HCT116 (cell line): ENCODE data around the gene MAFG. TPM values are rescaled to one million over a fixed set of nuclear protein-coding genes. Genes with fewer than 3 reads are reported as not detected.
A peak's percentile ranks its signal among the peaks of the same experiment; 100 is the strongest.

Source experiments
- ATAC-seq: fragments of 200-7000 bp; cut with Tn5 transposase; 2 replicates; pipeline ENCODE4 v1.9.1; 2020; ENCODE audit warnings: mild to moderate bottlenecking, moderate library complexity
- BruUV-seq: library from RNA; stranded (reverse); fragments of 400-500 nt; replicated peaks from 2 replicates; lab custom pipeline; 2021; lab: Mats Ljungman, UMichigan
- CTCF ChIA-PET: fragments of 300-600 bp; sonication (Branson Sonifier 250); formaldehyde crosslinking; loops from one replicate; lab custom pipeline; 2021; ENCODE audit warnings: antibody characterized with exemption; lab: Charles Lee
- POLR2A ChIA-PET: fragments of 300-600, 350-600 bp; sonication (Branson Sonifier 250); formaldehyde crosslinking; loops from one replicate; lab custom pipeline; 2021; ENCODE audit warnings: antibody characterized with exemption; lab: Charles Lee
- RAD21 ChIA-PET, 2 experiments: fragments of 300-600 bp; sonication (Branson Sonifier 250); formaldehyde crosslinking; loops; one replicate each; lab custom pipeline; 2023; ENCODE audit warnings: low total read pairs in 2 of 2; ENCODE audit not compliant: uncharacterized antibody in 2 of 2, unreplicated experiment in 2 of 2, low non-redundant PET in 1 of 2; lab: Charles Lee
- DNase-seq: peaks from one replicate; pipeline ENCODE4 v3.0.0-alpha.2; 2010; ENCODE audit warnings: low read depth, low spot score
- H2AFZ ChIP-seq: fragments of 200-600 bp; shearing (Covaris generic), sonication (generic); 2 replicates; pipeline ENCODE4 v1.6.1; 2017; ENCODE audit warnings: low read depth, mixed run types, mixed read lengths, antibody characterized with exemption, low read length; ENCODE audit not compliant: poor library complexity, severe bottlenecking
- H3K27ac ChIP-seq: 2 replicates; pipeline ENCODE4 v1.5.1; 2012; ENCODE audit warnings: low read depth, low read length
- H3K27me3 ChIP-seq: fragments of 200-600 bp; sonication (generic); 2 replicates; pipeline ENCODE4 v1.6.1; 2016; ENCODE audit warnings: mixed run types, low read length, mixed read lengths; ENCODE audit not compliant: insufficient read depth
- H3K36me3 ChIP-seq, 2 experiments: fragments of 200-500 bp in 1 of 2; fragments of 200-600 bp in 1 of 2; sonication (Bioruptor generic) in 1 of 2; sonication (generic) in 1 of 2; 2 replicates each; pipeline versions ENCODE4 v1.5.1 to v1.6.1; 2014 to 2016; ENCODE audit warnings: low read length in 2 of 2, inconsistent platforms in 1 of 2, mixed read lengths in 1 of 2, mixed run types in 1 of 2; ENCODE audit not compliant: insufficient read depth in 2 of 2, control insufficient read depth in 1 of 2
- H3K4me1 ChIP-seq, 2 experiments: fragments of 200-600 bp in 1 of 2; sonication (generic) in 1 of 2; 2 replicates each; pipeline versions ENCODE4 v1.5.1 to v1.6.1; 2012 to 2017; ENCODE audit warnings: low read length in 2 of 2, inconsistent platforms in 1 of 2, mild to moderate bottlenecking in 1 of 2, mixed read lengths in 1 of 2, mixed run types in 1 of 2, moderate library complexity in 1 of 2; ENCODE audit not compliant: insufficient read depth in 2 of 2, control insufficient read depth in 1 of 2
- H3K4me2 ChIP-seq: fragments of 200-600 bp; sonication (generic); 2 replicates; pipeline ENCODE4 v1.6.1; 2017; ENCODE audit warnings: mixed run types, low read length, mixed read lengths
- H3K4me3 ChIP-seq, 2 experiments: fragments of 200-600 bp in 1 of 2; sonication (generic) in 1 of 2; replicated peaks in 1 of 2; 2 replicates each; pipeline ENCODE4 v1.5.1; 2011 to 2016; ENCODE audit warnings: low read length in 2 of 2, control low read depth in 1 of 2, low read depth in 1 of 2, mild to moderate bottlenecking in 1 of 2, mixed read lengths in 1 of 2, mixed run types in 1 of 2
- H3K79me2 ChIP-seq: fragments of 200-600 bp; sonication (generic); 2 replicates; pipeline ENCODE4 v1.6.1; 2017; ENCODE audit warnings: mild to moderate bottlenecking, mixed run types, low read length, moderate library complexity, mixed read lengths; ENCODE audit not compliant: insufficient read depth
- H3K9ac ChIP-seq: fragments of 200-600 bp; sonication (generic); 2 replicates; pipeline ENCODE4 v1.6.1; 2016; ENCODE audit warnings: low read length, mixed read lengths
- H3K9me2 ChIP-seq: fragments of 200-600 bp; sonication (generic), shearing (Covaris generic); 2 replicates; pipeline ENCODE4 v1.6.1; 2017; ENCODE audit warnings: mixed run types, mild to moderate bottlenecking, moderate library complexity; ENCODE audit not compliant: insufficient read depth
- H3K9me3 ChIP-seq, 2 experiments: fragments of 200-500 bp in 1 of 2; fragments of 200-600 bp in 1 of 2; sonication (Bioruptor generic) in 1 of 2; sonication (generic) in 1 of 2; 2 replicates each; pipeline ENCODE4 v1.6.1; 2014 to 2017; ENCODE audit warnings: low read length in 2 of 2, mixed read lengths in 2 of 2, inconsistent platforms in 1 of 2, low read depth in 1 of 2, mild to moderate bottlenecking in 1 of 2, mixed run types in 1 of 2, moderate library complexity in 1 of 2; ENCODE audit not compliant: control insufficient read depth in 1 of 2, insufficient read depth in 1 of 2
- H4K20me1 ChIP-seq: fragments of 200-600 bp; sonication (generic), shearing (Covaris generic); 2 replicates; pipeline ENCODE4 v1.6.1; 2017; ENCODE audit warnings: mixed run types, mild to moderate bottlenecking, moderate library complexity; ENCODE audit not compliant: insufficient read depth
- CEBPB ChIP-seq: IDR thresholded peaks from 2 replicates; pipeline ENCODE4 v1.6.1; 2012; ENCODE audit warnings: low read depth
- EGR1 ChIP-seq: IDR thresholded peaks from 2 replicates; pipeline ENCODE4 v1.6.1; 2012; ENCODE audit warnings: low read depth
- EZH2 ChIP-seq: fragments of 200-600 bp; sonication (generic); IDR thresholded peaks from 2 replicates; pipeline ENCODE4 v1.6.1; 2017; ENCODE audit warnings: antibody characterized with exemption, mixed run types
- EZH2phosphoT487 ChIP-seq: fragments of 200-600 bp; IDR thresholded peaks from 2 replicates; pipeline ENCODE4 v1.6.1; 2018; ENCODE audit warnings: antibody characterized with exemption, borderline replicate concordance
- JUND ChIP-seq: IDR thresholded peaks from 2 replicates; pipeline ENCODE4 v1.6.1; 2012
- POLR2AphosphoS5 ChIP-seq: IDR thresholded peaks from 2 replicates; pipeline ENCODE4 v1.6.1; 2011; ENCODE audit warnings: mild to moderate bottlenecking, low read depth, low read length, moderate library complexity
- RAD21 ChIP-seq: IDR thresholded peaks from 2 replicates; pipeline ENCODE4 v1.6.1; 2012; ENCODE audit warnings: low read depth, mild to moderate bottlenecking
- SP1 ChIP-seq: IDR thresholded peaks from 2 replicates; pipeline ENCODE4 v1.6.1; 2012; ENCODE audit warnings: low read depth
- SRF ChIP-seq: IDR thresholded peaks from 2 replicates; pipeline ENCODE4 v1.6.1; 2012; ENCODE audit warnings: low read depth
- TCF7L2 ChIP-seq: IDR thresholded peaks from 2 replicates; pipeline ENCODE4 v1.7.0; 2011; ENCODE audit warnings: borderline replicate concordance, inconsistent platforms; ENCODE audit not compliant: insufficient read depth, insufficient read length; ENCODE audit errors: extremely low read depth
- YY1 ChIP-seq: IDR thresholded peaks from 2 replicates; pipeline ENCODE4 v1.6.1; 2011; ENCODE audit warnings: low read length, low read depth, moderate library complexity, mild to moderate bottlenecking; ENCODE audit not compliant: insufficient replicate concordance; ENCODE audit errors: extremely low read depth
- intact Hi-C: fragments of 100-400 bp; cut with micrococcal nuclease; formaldehyde crosslinking; loops from 2 replicates; pipeline ENCODE4 v1.10.0; 2022
- total RNA-seq: library from RNA; stranded (reverse); gene quantifications from one replicate; pipeline ENCODE4 v1.2.1, GENCODE V29; 2021; ENCODE audit not compliant: unreplicated experiment
- TF ChIP-seq, protein P1 (sequence below): IDR thresholded peaks from 2 replicates; pipeline ENCODE4 v1.6.1; 2012

Gene MAFG
- total RNA-seq, 1 experiment from 2014 or later, result 46.8 TPM

DNA sequence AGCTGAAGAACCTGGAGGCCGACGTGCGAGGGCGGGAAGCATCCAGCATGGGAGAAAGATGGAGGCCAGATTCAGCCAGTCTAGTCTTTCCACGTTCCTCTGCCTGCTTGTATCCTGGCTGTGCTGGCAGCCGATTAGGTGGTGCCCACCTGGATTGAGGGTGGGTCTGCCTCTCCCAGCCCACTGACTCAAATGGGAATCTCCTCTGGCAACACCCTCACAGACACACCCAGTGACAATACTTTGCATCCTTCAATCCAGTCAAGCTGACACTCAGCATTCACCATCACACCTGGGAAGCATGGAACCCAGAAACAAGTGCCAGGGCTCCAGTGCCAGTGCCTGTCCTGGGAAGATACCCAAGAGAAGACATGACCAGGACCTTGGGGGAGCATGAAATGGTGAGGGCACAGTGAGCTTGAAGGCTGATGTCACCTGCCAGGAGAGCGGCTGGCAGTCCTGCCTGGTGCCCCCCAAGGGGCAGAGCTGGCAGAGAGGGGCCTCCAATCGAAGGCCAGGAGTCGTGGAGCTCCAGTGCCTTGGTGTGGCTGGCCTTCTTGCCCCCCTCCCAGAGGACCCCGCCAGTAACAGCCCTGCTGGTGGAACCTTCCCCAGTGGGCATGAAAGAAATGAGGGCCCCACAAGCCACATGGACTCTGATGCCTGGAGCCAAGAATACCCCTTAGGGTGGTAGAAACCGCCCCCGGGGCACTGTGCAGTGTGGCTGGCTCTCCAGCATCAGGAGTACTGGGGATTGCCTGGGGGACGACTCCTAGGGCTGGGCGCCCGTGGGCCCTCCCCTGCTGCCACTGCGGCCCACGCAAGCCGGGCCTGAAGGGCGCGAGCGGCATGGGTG is 26.1 kb downstream of the MAFG start:
- intact Hi-C loops, result no loop called here
- Histone ChIP-seq H3K4me3 (no peak overlapping the region), H2AFZ (no peak overlapping the region), H3K27ac (peak overlapping the region; percentile 5; the same call in 1 of the 2 replicates), H3K4me1 (peaks cover 24 to 50% of the 10 kb centered on the region in 2 experiments), H3K9ac (no peak overlapping the region; the same call in 1 of the 2 replicates), H3K4me2 (peak overlapping the region; percentile 50), H4K20me1 (no peaks in the 10 kb centered on the region), H3K36me3 (peaks cover 3 to 19% of the 10 kb centered on the region in 2 experiments; a peak in 2 of 4 replicates), H3K27me3 (no peaks in the 10 kb centered on the region), H3K79me2 (no peaks in the 10 kb centered on the region; the same call in 1 of the 2 replicates), H3K9me3 (no peaks in the 10 kb centered on the region), H3K9me2 (no peaks in the 10 kb centered on the region)
- POLR2A ChIA-PET, result no interaction called here
- TF ChIP-seq, protein P1, sequence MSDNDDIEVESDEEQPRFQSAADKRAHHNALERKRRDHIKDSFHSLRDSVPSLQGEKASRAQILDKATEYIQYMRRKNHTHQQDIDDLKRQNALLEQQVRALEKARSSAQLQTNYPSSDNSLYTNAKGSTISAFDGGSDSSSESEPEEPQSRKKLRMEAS, result no peak
- no peak for TF ChIP-seq RAD21
- no peak for TF ChIP-seq EGR1
- TF ChIP-seq JUND, result no peak
- TF ChIP-seq CEBPB, result no peak
- TF ChIP-seq SRF, result no peak
- no peak for TF ChIP-seq SP1
- TF ChIP-seq TCF7L2, result no peak
- no peak for TF ChIP-seq EZH2phosphoT487
- TF ChIP-seq EZH2, result no peak
- no peak for TF ChIP-seq POLR2AphosphoS5
- TF ChIP-seq YY1, result no peak
- BruUV-seq, result no TSS peak
- ATAC-seq (peak; percentile 12), DNase-seq (no peak)
- RAD21 ChIA-PET, result no interaction called here
- CTCF ChIA-PET, result no interaction called here
